GM10266 (cell line): ENCODE results near the gene ZNF513.
"Not testable (repeated sequence)": the region's sequence is repeated elsewhere in the genome, so short reads cannot be mapped to it uniquely, and the experiment has no call there.

Experiments used
- DNase-seq: peaks from one replicate; pipeline ENCODE4 v3.0.0; 2012; ENCODE audit errors: extremely low spot score
- CTCF ChIP-seq: IDR thresholded peaks from 2 replicates; pipeline ENCODE4 v1.5.1; 2012; ENCODE audit warnings: mild to moderate bottlenecking, low read depth; ENCODE audit not compliant: control insufficient read depth, insufficient read depth; ENCODE audit errors: missing control alignments

Gene ZNF513

GRCh38 chr2:27380626-27381545, at the start of gene ZNF513:
Gene ZNF513, minus strand, starts transcription at chr2:27380734. Its CDS starts 208 bp downstream, at chr2:27380526.
- peak; percentile 95 for DNase-seq
- no peak for TF ChIP-seq CTCF

GRCh38 chr2:27428978-27429541, 48.5 kb upstream of the ZNF513 start:
- DNase-seq: peak; percentile 93
- no peak for TF ChIP-seq CTCF

- DNase-seq: peak; percentile 94
- peak; percentile 9 for TF ChIP-seq CTCF
Observed at GRCh38 chr2:27428213-27428977, 47.9 kb upstream of the ZNF513 start, which contains the start of gene NRBP1. Gene NRBP1, plus strand, starts transcription at chr2:27428631. Its CDS starts 4,643 bp downstream, at chr2:27433274.

GRCh38 chr2:27427863-27428212, 47.3 kb upstream of the ZNF513 start:
- no peak for DNase-seq
- no peak for TF ChIP-seq CTCF

- DNase-seq: not testable (repeated sequence)
Observed at GRCh38 chr2:27425039-27425438, 44.5 kb upstream of the ZNF513 start.

- no peak for DNase-seq
- TF ChIP-seq CTCF: no peak
Observed at GRCh38 chr2:27422958-27423357, 42.4 kb upstream of the ZNF513 start.

- DNase-seq: no peak
- no peak for TF ChIP-seq CTCF
Observed at GRCh38 chr2:27421660-27422250, 41.2 kb upstream of the ZNF513 start.
